Left lobe of liver (tissue), 2 donors: ENCODE results near the gene C16orf46. TPM values are rescaled to one million over a fixed set of nuclear protein-coding genes. Genes with fewer than 3 reads are reported as not detected.
"Not testable (repeated sequence)": the region's sequence is repeated elsewhere in the genome, so short reads cannot be mapped to it uniquely, and the experiment has no call there.

Experiments
- ATAC-seq: fragments of 200-7000 bp; cut with Tn5 transposase; one replicate; pipeline ENCODE4 v1.9.1; 2020; ENCODE audit warnings: mild to moderate bottlenecking, moderate library complexity
- DNase-seq: peaks from one replicate; pipeline ENCODE4 v3.0.0-alpha.2; 2020; ENCODE audit warnings: low spot score
- total RNA-seq: library from RNA; stranded (reverse); gene quantifications from one replicate; pipeline ENCODE4 v1.2.1, GENCODE V29; 2021
- donor health status: DM: no; HTN: no; CAD: no; lungs with moderate emphysema.
- donor health status: DM: no; HTN: yes; CAD: no.

Gene C16orf46, protein sequence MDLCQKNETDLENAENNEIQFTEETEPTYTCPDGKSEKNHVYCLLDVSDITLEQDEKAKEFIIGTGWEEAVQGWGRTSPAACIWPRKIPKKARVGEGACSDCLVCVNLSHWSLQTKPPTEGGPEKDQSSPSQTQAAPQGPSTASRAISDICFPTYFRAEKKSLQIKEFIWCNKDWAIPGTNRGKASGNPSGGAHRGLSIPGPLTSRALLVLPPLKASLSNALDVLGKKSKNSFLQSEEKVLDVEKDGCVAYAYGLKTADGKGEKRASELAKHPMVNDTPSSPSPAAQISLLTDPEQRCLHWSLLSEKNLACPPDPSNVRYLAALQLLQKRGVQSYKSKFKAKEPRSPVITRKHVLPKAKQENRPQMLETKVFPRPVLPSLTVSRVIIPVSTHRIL
- total RNA-seq: 2.0 TPM

DNA sequence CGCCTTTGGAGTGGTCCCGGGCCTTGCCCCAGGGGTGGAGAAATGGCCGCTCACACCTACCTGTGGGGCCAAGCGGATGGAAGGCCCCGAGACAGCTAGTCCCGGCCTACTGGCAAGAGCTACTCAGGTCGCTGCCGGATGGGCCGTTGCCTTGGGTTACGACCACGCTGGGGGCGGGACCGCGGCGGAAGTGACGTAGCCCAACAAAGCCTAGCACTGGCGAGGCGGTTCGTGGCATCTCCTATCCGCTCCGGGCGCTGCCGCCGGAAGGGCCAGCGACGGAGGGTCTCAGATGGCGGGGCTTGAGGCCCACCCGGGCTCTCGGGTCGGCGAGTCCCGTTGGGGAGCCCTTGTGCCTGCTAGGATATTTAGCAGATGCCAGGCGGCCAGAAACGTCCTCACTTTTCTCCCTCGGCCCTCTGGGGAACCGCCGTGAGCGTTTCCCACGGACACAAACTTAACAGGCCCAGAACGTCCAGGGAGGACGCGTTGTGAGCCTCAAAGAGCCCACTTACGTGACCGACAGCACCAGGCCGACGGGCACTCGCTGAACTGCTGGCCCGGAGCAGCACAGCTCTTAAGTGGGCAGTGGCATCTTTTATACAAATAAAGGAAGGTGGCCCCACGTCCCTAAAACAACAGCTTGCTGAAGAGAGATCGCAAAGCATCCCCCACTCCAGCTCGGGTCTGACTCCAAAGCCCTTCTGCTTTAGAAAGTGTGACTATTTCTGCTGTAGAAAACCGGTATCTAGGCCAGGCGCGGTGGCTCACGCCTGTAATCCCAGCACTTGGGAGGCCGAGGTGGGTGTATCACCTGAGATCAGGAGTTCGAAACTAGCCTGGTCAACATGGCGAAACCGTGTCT lies at the start of gene C16orf46:
C16orf46 (minus strand) TSS at position 163 of the 865 bp plus-strand sequence. CDS start 13,283 bp downstream, outside the sequence.
- DNase-seq: peak; percentile 99
- ATAC-seq: peak; percentile 96

DNA sequence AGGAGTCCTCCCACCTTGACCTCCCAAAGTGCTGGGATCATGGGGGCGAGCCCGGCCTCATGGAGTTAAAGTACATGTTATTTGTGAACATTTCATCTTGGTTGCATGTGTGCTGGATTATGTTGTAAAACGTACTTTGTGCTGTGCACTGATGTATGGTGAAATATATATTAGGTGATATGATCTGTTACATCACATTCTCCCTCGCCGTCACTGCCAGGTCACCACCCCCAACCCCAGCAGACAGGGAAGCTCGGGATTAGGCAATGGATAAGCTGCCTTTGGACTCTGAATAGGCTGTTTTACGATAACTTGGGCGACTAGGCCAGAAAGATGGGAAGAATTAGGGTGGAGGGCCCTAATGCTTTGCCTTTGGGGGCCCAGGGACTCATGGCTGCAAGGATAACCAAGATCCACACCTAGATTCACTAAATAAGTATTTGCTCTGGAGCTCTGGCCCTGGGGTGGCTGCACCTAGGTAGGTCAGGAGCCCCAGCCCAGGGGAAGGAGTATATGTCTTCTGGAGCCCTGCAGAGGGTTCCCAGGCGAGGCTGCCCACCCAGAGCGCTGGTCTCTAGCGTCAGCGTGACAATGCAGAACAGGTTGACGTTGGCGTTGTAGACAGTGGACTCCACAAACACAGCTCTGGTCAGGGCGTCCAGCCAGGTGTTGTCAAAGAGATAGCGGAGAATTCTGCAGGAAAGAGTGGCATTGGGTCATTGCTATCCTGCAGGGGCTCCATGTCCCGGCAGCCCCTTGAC lies 46.2 kb upstream of the C16orf46 start:
- ATAC-seq: peak; percentile 86

GRCh38 chr16:81121474-81121990 lies 44.5 kb upstream of the C16orf46 start:
- DNase-seq: no peak
- no peak for ATAC-seq

More for the DNA sequence above, 46.2 kb upstream of the C16orf46 start:
- peak; percentile 85 for DNase-seq

DNA sequence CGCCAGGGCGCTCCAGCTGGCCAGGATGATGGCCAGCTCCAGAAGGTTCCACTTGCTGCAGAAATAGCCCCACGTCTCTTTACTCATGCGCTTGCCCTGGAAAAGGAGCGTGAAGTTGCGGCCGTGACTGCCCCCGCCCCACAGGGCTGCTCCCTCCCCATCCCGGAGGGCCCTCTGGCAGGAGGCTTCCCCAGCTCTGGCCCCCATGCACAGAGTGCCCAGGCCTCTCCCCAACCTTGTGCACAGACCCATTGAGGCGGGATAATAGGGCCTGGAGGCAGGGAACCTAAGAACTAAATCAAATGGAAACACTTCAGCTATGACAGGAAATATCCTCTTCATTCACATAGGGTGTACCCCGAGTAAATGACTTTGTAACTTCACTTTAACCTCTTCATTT lies 40.4 kb upstream of the C16orf46 start:
- DNase-seq (no peak), ATAC-seq (no peak)

GRCh38 chr16:81116285-81116684 lies 39.2 kb upstream of the C16orf46 start:
- ATAC-seq (no peak), DNase-seq (no peak)

DNA sequence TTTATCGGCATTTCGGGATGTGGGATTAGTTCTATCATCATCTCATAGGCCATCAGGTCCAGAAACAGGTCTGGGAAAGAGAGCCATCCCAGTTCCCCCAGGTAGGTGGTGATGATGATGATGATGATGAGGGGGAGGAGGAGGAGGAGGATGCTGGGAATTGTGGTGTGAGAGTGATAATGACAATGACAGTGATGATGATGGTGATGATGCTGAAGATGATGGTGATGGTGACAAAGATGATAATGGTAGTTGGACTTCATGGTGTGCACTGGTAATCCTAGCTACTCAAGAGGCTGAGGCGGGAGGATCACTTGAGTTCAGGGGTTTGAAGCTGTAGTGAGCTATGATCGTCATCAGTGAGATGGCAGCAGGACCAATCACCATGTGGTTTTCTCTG lies 35.4 kb upstream of the C16orf46 start:
- DNase-seq (no peak), ATAC-seq (no peak)

GRCh38 chr16:81109274-81109673 lies 32.2 kb upstream of the C16orf46 start:
- not testable (repeated sequence) for ATAC-seq

GRCh38 chr16:81107511-81107910 lies 30.5 kb upstream of the C16orf46 start:
- DNase-seq (no peak), ATAC-seq (no peak)

More at GRCh38 chr16:81109274-81109673, 32.2 kb upstream of the C16orf46 start:
- DNase-seq: not testable (repeated sequence)

GRCh38 chr16:81106826-81107503 lies 29.9 kb upstream of the C16orf46 start:
- no peak for DNase-seq
- ATAC-seq: no peak

GRCh38 chr16:81105946-81106345 lies 28.9 kb upstream of the C16orf46 start:
- DNase-seq (no peak), ATAC-seq (no peak)

- no peak for ATAC-seq
- no peak for DNase-seq
These were observed 24.7 kb upstream of the C16orf46 start for GRCh38 chr16:81101702-81102101.

DNA sequence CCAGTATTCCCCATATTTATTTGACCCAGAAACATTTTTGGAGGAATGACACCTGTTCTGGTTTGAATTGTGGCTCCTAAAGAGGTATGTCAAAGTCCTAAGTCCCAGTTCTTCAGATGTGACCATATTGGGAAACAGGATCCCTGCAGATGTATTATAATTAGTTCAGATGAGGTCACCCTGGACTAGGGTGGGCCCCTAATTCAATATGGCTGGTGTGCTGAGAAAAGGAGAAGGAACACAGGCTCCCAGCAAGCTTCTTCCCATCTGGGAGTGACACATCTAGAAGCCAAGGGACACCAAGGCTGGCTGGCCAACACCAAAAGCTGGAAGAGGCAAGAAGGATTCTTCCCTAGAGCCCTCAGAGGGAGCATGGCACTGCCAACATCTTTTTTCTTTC lies 22.9 kb upstream of the C16orf46 start:
- no peak for DNase-seq
- no peak for ATAC-seq

GRCh38 chr16:81097230-81097629 lies 20.2 kb upstream of the C16orf46 start:
- ATAC-seq (no peak), DNase-seq (no peak)

DNA sequence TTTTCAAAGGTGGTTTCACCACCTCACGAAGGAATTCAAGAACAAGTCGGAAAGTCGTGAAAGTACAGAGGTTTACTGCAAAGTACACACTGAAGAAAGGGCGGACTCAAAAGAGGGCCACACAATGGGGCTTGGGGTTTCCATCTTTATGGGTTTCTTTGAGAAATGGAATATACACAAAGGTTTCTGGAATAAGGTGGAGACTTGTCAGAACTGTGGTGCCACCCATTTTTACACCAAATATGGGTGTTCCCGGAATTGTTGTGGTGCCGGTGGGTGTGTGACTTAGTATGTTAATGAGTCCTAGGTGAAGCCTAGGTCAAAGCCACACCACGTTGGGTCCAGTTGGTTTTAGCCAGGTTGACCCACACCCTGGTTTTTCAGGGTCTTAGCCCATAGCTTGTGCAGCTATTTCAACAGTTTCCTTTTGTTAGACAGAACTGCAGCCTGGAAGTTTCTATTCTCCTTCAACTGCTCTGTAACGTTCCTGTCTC lies 19.7 kb upstream of the C16orf46 start:
- DNase-seq (no peak), ATAC-seq (no peak)

- ATAC-seq: peak; percentile 92
- DNase-seq: peak; percentile 100
These were observed 19.1 kb upstream of the C16orf46 start, which contains the start of gene GCSH for GRCh38 chr16:81095953-81096714. Gene GCSH, minus strand, starts transcription at chr16:81096395. Its CDS starts 117 bp downstream, at chr16:81096278.

DNA sequence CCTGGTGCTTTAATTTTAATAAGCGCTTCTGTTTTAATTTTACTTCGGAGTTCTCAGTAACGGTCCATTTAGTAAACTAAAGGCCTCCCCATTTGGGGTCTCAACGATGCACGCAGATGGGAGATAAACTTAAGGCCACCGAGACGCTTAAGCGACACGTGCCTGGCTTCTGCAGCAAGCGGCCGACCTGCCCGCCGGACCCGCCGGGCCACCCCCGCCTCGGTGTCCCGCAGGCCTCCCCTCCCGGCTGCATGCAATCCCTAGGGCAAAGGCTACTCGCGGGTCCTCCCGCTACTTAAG lies 18.6 kb upstream of the C16orf46 start:
- no peak for DNase-seq
- no peak for ATAC-seq

GRCh38 chr16:81094771-81095251 lies 17.8 kb upstream of the C16orf46 start:
- DNase-seq (peak; percentile 61), ATAC-seq (no peak)

DNA sequence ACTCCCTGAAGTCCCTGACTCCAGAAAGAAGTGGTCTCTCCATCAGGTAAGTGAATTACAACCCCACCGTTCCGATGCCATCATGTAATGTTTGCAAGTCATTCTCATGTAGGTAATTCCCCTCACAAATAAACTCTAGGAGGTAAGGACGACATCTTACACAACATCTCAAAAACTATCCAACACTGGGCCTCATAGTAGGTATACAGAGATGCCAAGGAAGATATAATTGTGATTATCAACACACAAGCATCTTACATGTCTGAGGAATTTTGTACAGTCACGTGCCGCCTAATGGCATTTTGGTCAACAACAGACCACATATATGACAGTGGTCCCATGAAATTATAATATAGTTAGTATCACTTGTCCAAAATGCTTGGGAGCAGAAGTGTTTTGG lies 11.8 kb upstream of the C16orf46 start:
- no peak for ATAC-seq

GRCh38 chr16:81081014-81081413 lies 4.0 kb upstream of the C16orf46 start:
- DNase-seq: no peak
- no peak for ATAC-seq

More for the DNA sequence above, 11.8 kb upstream of the C16orf46 start:
- DNase-seq: no peak
